Left lung (tissue), 10 donors: ENCODE measurements around the gene GJD2. TPM values are rescaled to one million over a fixed set of nuclear protein-coding genes. Genes with fewer than 3 reads are reported as not detected.
A peak's percentile ranks its signal among the peaks of the same experiment; 100 is the strongest.

Experiments
- ATAC-seq: fragments of 200-7000 bp; cut with Tn5 transposase; one replicate; pipeline ENCODE4 v1.9.1; 2020; ENCODE audit warnings: moderate library complexity
- DNase-seq, 4 donors: peaks; one replicate each; pipeline ENCODE4 v3.0.0-alpha.2; 2013 to 2020
- H3K27ac ChIP-seq, 2 donors: fragments of 200-600 bp; sonication (generic) in 1 of 2; one replicate each; pipeline versions ENCODE4 v1.5.0 to v1.8.0; 2020 to 2021
- H3K27me3 ChIP-seq, 2 donors: fragments of 200-600 bp; sonication (generic) in 1 of 2; one replicate each; pipeline versions ENCODE4 v1.5.0 to v1.8.0; 2020 to 2021
- H3K36me3 ChIP-seq, 2 donors: fragments of 200-600 bp; sonication (generic) in 1 of 2; one replicate each; pipeline versions ENCODE4 v1.5.0 to v1.8.0; 2020 to 2021
- H3K4me1 ChIP-seq, 2 donors: fragments of 200-600 bp; one replicate each; pipeline ENCODE4 v1.8.0; 2021
- H3K4me3 ChIP-seq, 2 donors: fragments of 200-600 bp; sonication (generic) in 1 of 2; one replicate each; pipeline versions ENCODE4 v1.5.0 to v1.8.0; 2020 to 2021; ENCODE audit warnings: mild to moderate bottlenecking in 1 of 2
- H3K9me3 ChIP-seq, 2 donors: fragments of 200-600 bp; sonication (generic) in 1 of 2; one replicate each; pipeline versions ENCODE4 v1.5.0 to v1.8.0; 2020 to 2021
- intact Hi-C, 2 donors: fragments of 100-400 bp; cut with DNase I; formaldehyde crosslinking; loops; one replicate each; pipeline versions ENCODE4 v1.11.2 to v1.14.2; 2022
- polyA plus RNA-seq, 6 donors: library from polyadenylated mRNA; unstranded; fragments of 120-200 nt; gene quantifications; one replicate each; pipeline ENCODE4 v1.2.1, GENCODE V29; 2013; ENCODE audit not compliant: insufficient read length in 6 of 6
- total RNA-seq, 2 donors: library from RNA; stranded (reverse); fragmentation: NEBNext Ultra II Directional; extraction: Animal tissue kit (Norgen Biotek cat#: 25700); gene quantifications; one replicate each; pipeline ENCODE4 v1.2.1, GENCODE V29; 2021
- TF ChIP-seq, protein P1 (sequence below), 2 donors: fragments of 200-600 bp; sonication (generic) in 1 of 2; IDR thresholded peaks; one replicate each; pipeline versions ENCODE4 v1.5.0 to v1.8.0; 2021; ENCODE audit warnings: antibody characterized with exemption in 2 of 2
- donor health status: DM: no; HTN: yes; CAD: no.
- donor health status: DM: no; HTN: no; CAD: no.

The GJD2 gene
- total and polyA plus RNA-seq, 8 donors: 0.07 to 0.10 TPM; not detected in 6

DNA sequence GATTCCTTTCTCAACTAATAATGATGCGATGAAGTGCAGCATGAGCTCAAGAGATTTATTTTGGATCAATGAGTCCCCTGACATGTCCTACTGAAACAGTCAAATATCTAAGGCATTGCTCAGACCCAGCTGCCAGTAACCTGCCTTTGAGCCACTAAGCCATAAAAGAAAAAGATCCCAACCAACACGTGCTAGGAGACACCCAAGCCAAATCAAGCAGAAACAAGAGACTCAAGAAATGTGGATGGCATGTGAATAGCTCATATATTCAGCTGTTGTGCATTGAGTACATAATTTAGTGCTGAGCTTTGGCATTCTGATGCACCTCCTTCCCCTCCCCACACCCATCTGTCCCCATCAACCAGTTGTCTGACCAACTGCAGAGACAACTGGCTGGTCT is 29.2 kb downstream of the GJD2 start:
- Histone ChIP-seq H3K36me3 (no peaks in the 10 kb centered on the region), H3K27me3 (peaks cover 5 to 34% of the 10 kb centered on the region in 2 donors), H3K4me3 (no peak overlapping the region), H3K27ac (no peak overlapping the region), H3K4me1 (peaks cover 4 to 5% of the 10 kb centered on the region in 2 donors), H3K9me3 (peaks cover 0 to 3% of the 10 kb centered on the region in 2 donors)
- intact Hi-C loops: no loop called here
- TF ChIP-seq, protein P1, sequence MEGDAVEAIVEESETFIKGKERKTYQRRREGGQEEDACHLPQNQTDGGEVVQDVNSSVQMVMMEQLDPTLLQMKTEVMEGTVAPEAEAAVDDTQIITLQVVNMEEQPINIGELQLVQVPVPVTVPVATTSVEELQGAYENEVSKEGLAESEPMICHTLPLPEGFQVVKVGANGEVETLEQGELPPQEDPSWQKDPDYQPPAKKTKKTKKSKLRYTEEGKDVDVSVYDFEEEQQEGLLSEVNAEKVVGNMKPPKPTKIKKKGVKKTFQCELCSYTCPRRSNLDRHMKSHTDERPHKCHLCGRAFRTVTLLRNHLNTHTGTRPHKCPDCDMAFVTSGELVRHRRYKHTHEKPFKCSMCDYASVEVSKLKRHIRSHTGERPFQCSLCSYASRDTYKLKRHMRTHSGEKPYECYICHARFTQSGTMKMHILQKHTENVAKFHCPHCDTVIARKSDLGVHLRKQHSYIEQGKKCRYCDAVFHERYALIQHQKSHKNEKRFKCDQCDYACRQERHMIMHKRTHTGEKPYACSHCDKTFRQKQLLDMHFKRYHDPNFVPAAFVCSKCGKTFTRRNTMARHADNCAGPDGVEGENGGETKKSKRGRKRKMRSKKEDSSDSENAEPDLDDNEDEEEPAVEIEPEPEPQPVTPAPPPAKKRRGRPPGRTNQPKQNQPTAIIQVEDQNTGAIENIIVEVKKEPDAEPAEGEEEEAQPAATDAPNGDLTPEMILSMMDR (IDR thresholded peaks at IDR 0.05): no peak
- ATAC-seq: no peak
- no peak for DNase-seq

DNA sequence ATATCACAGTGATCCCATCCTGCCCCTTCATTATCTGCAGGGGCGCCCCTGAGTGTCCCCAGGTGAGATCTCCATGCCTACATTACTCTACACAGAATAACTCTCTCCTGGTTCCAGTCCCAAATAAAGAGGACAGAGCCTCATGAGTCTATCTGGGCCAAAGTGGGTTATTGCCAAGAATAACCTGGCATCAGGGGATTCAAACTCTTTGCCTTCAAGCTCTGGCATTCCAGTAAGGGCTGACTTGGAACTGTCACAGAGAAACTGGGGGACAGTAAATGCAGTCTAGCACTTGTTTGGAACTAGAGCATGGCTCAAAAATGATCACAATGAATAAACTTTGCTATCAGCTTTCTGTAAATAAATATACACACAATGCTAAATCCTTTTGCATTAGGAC is 30.3 kb downstream of the GJD2 start:
- Histone ChIP-seq H3K4me1 (peaks cover 4 to 5% of the 10 kb centered on the region in 2 donors), H3K27me3 (peaks cover 5 to 36% of the 10 kb centered on the region in 2 donors), H3K36me3 (no peaks in the 10 kb centered on the region), H3K27ac (no peak overlapping the region), H3K4me3 (no peak overlapping the region), H3K9me3 (peaks cover 0 to 3% of the 10 kb centered on the region in 2 donors)
- TF ChIP-seq, protein P1 (IDR thresholded peaks at IDR 0.05): no peak
- intact Hi-C loops: no loop called here
- DNase-seq (no peak), ATAC-seq (no peak)

DNA sequence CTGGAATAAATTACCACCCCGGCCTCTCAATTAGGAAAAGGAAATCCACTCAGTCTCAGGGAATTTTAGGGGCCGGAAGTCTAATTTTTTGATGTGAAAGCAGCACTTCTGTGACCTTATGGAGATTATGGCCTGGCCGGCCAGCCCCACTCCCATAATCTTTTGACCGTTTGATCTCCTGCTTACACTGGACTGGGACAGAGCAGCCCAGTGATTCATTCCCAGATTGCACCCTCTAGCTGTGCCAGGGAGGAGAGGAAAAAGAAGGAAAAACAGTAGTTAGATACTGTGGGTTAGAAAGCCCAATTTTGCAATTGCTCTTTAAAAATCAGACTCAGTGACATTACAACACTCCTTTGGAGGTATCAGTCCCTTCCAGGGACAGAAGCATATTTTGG is 32.4 kb downstream of the GJD2 start:
- TF ChIP-seq, protein P1 (IDR thresholded peaks at IDR 0.05): no peak
- no peaks in the 10 kb centered on the region for H3K36me3 ChIP-seq
- peaks cover 5 to 43% of the 10 kb centered on the region in 2 donors for H3K27me3 ChIP-seq
- H3K4me1 ChIP-seq: peaks cover 4 to 5% of the 10 kb centered on the region in 2 donors
- peak; percentile 53 for ATAC-seq
- H3K27ac ChIP-seq: no peak overlapping the region
- H3K4me3 ChIP-seq: no peak overlapping the region
- DNase-seq: peak in 1 of 4 donors; percentile 10
- peaks cover 0 to 3% of the 10 kb centered on the region in 2 donors for H3K9me3 ChIP-seq
- intact Hi-C loops: no loop called here

DNA sequence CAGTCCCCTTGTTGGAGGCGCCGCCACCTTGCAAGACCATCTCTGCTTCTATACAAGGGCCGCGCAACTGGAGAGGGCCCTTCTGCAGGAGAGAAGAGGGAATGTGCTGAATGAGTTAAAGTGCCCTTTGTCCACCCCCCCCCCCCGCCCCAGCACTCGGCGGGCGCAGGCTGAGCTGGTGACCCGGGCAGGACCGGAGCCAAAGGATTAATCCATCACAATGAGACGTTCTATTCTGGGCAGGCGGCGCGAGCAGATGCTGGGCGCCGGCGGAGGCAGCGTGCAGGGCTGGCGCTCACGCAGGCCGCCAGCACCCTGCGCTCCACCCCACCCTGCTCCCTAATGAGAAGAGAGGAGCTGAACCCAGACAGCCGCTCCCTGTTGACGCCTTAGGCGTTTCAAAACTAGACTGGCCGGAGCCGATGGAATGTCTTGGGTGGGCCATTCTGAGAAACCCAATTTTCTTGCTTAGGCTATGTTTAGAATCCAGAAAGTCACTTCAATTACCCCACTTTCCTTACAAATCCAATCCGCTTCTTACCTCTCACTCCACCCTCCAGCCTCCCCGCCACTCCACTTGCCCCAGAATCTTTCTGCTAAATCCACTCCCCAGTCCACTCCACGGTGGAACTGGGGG is 32.9 kb downstream of the GJD2 start:
- Histone ChIP-seq H3K36me3 (no peaks in the 10 kb centered on the region), H3K9me3 (no peaks in the 10 kb centered on the region), H3K27ac (no peak overlapping the region), H3K4me3 (no peak overlapping the region), H3K27me3 (peaks cover 5 to 48% of the 10 kb centered on the region in 2 donors), H3K4me1 (peaks cover 4 to 5% of the 10 kb centered on the region in 2 donors)
- TF ChIP-seq, protein P1 (IDR thresholded peaks at IDR 0.05): no peak
- intact Hi-C loops: no loop called here
- peak; percentile 91 for ATAC-seq
- DNase-seq: peak in 3 of 4 donors; percentile 23 to 72 (median 45)

DNA sequence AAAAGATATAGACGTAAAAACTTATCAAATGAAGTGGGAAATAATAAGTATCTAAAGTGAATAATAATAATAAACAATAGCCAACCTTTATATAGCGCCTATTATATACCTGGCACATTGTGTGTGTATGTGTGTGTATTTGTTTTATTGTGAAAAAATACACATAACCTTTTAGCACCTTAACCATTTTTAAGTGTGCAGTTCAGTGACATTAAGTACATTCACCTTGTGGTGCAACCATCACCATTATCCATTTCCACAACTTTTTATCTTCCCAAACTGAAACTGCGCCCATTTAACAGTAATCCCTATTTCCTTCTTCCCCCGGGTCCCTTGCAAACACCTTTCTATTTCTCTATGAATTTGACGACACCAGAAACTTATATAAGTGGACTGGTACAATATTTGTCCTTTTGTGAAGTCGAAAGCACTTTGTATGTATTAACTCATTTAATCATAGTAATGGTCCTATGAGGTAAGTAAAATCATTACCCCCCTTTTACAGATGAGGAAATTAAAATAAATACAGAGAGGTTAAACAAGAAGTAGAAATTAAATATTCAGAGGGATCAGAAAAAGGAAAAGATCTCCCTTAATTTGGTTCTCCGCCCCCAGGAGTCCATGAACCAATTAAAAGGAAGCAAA is 33.5 kb downstream of the GJD2 start:
- H3K9me3 ChIP-seq: no peaks in the 10 kb centered on the region
- no peak for DNase-seq
- peaks cover 4 to 5% of the 10 kb centered on the region in 2 donors for H3K4me1 ChIP-seq
- intact Hi-C loops: no loop called here
- H3K27me3 ChIP-seq: peaks cover 5 to 48% of the 10 kb centered on the region in 2 donors
- no peak for ATAC-seq
- H3K4me3 ChIP-seq: no peak overlapping the region
- TF ChIP-seq, protein P1 (IDR thresholded peaks at IDR 0.05): no peak
- no peaks in the 10 kb centered on the region for H3K36me3 ChIP-seq
- no peak overlapping the region for H3K27ac ChIP-seq
